ENCODE measurements around the gene CR1L. TPM values are rescaled to one million over a fixed set of nuclear protein-coding genes. Genes with fewer than 3 reads are reported as not detected.

CR1L gene
- total RNA-seq, 1 experiment from 2014 or later: not detected

GRCh38 chr1:207762622-207763021 is 117.7 kb downstream of the CR1L start:
- POLR2A ChIA-PET (ENCODE audit: low non-redundant PET): no interaction called here

GRCh38 chr1:207763091-207763490 is 118.2 kb downstream of the CR1L start:
- ChIA-PET CTCF (no interaction called here), POLR2A (ENCODE audit: low non-redundant PET) (no interaction called here)
- no peaks in the 10 kb centered on the region for H3K27me3 ChIP-seq (replicated peaks; ENCODE audit: insufficient read depth, low read depth, low read length, poor library complexity)
- peaks cover 12% of the 10 kb centered on the region for H3K9me3 ChIP-seq (ENCODE audit: low read depth, low read length, poor library complexity, severe bottlenecking)
- no TSS peak for BruUV-seq (replicated peaks)
- no peak overlapping the region for H3K27ac ChIP-seq (ENCODE audit: low read depth, low read length, poor library complexity, severe bottlenecking)
- H3K4me1 ChIP-seq (ENCODE audit: insufficient read depth, low read length, poor library complexity, severe bottlenecking): no peaks in the 10 kb centered on the region
- peaks cover 85% of the 10 kb centered on the region for H3K36me3 ChIP-seq (ENCODE audit: insufficient read depth, low read length, poor library complexity, severe bottlenecking)
- no peak for DNase-seq (ENCODE audit: low spot score)
- H3K4me3 ChIP-seq (ENCODE audit: low read depth, low read length, poor library complexity, severe bottlenecking): no peak overlapping the region
- intact Hi-C loops (cut with micrococcal nuclease; ENCODE audit: unreplicated experiment): no loop called here
- TF ChIP-seq EZH2 (IDR thresholded peaks at IDR 0.05; ENCODE audit: borderline replicate concordance, low read depth, low read length, poor library complexity, severe bottlenecking): no peak
- no peak for TF ChIP-seq CTCF (conservative IDR thresholded peaks at IDR 0.05; ENCODE audit: low read depth, low read length)

More at GRCh38 chr1:207762622-207763021, 117.7 kb downstream of the CR1L start:
- H3K27ac ChIP-seq (ENCODE audit: low read depth, low read length, poor library complexity, severe bottlenecking): no peak overlapping the region
- H3K36me3 ChIP-seq (ENCODE audit: insufficient read depth, low read length, poor library complexity, severe bottlenecking): peaks cover 88% of the 10 kb centered on the region
- no peaks in the 10 kb centered on the region for H3K27me3 ChIP-seq (replicated peaks; ENCODE audit: insufficient read depth, low read depth, low read length, poor library complexity)
- H3K4me3 ChIP-seq (ENCODE audit: low read depth, low read length, poor library complexity, severe bottlenecking): no peak overlapping the region
- H3K4me1 ChIP-seq (ENCODE audit: insufficient read depth, low read length, poor library complexity, severe bottlenecking): no peaks in the 10 kb centered on the region
- H3K9me3 ChIP-seq (ENCODE audit: low read depth, low read length, poor library complexity, severe bottlenecking): peaks cover 12% of the 10 kb centered on the region
- TF ChIP-seq CTCF (conservative IDR thresholded peaks at IDR 0.05; ENCODE audit: low read depth, low read length): no peak
- no peak for TF ChIP-seq EZH2 (IDR thresholded peaks at IDR 0.05; ENCODE audit: borderline replicate concordance, low read depth, low read length, poor library complexity, severe bottlenecking)
- CTCF ChIA-PET: no interaction called here
- no peak for DNase-seq (ENCODE audit: low spot score)
- intact Hi-C loops (cut with micrococcal nuclease; ENCODE audit: unreplicated experiment): no loop called here
- no TSS peak for BruUV-seq (replicated peaks)

- H3K27ac ChIP-seq (ENCODE audit: low read depth, low read length, poor library complexity, severe bottlenecking): no peak overlapping the region
- peaks cover 82% of the 10 kb centered on the region for H3K36me3 ChIP-seq (ENCODE audit: insufficient read depth, low read length, poor library complexity, severe bottlenecking)
- no peak for DNase-seq (ENCODE audit: low spot score)
- H3K27me3 ChIP-seq (replicated peaks; ENCODE audit: insufficient read depth, low read depth, low read length, poor library complexity): no peaks in the 10 kb centered on the region
- intact Hi-C loops (cut with micrococcal nuclease; ENCODE audit: unreplicated experiment): no loop called here
- ChIA-PET POLR2A (ENCODE audit: low non-redundant PET) (no interaction called here), CTCF (no interaction called here)
- H3K9me3 ChIP-seq (ENCODE audit: low read depth, low read length, poor library complexity, severe bottlenecking): peaks cover 12% of the 10 kb centered on the region
- no TSS peak for BruUV-seq (replicated peaks)
- no peaks in the 10 kb centered on the region for H3K4me1 ChIP-seq (ENCODE audit: insufficient read depth, low read length, poor library complexity, severe bottlenecking)
- TF ChIP-seq EZH2 (IDR thresholded peaks at IDR 0.05; ENCODE audit: borderline replicate concordance, low read depth, low read length, poor library complexity, severe bottlenecking): no peak
- TF ChIP-seq CTCF (conservative IDR thresholded peaks at IDR 0.05; ENCODE audit: low read depth, low read length): no peak
- H3K4me3 ChIP-seq (ENCODE audit: low read depth, low read length, poor library complexity, severe bottlenecking): no peak overlapping the region
These were observed 119.0 kb downstream of the CR1L start for GRCh38 chr1:207763972-207764371.

Measured in A673 (cell line).